Kidney glomerular epithelial cell (primary cell): ENCODE data around the gene POLD2.

Source experiments
- DNase-seq: peaks from one replicate; lab custom pipeline; 2025; lab: John Stamatoyannopoulos, UW

Gene POLD2

GRCh38 chr7:44064791-44065430 is 58.4 kb downstream of the POLD2 start:
- DNase-seq, result no peak
